ENCODE data around the gene GFI1.

The GFI1 gene

GRCh38 chr1:92488416-92488815, 1.7 kb upstream of the GFI1 start:
- DNase-seq (ENCODE audit: low read depth in 2 of 2), result no peak

GRCh38 chr1:92487078-92487605, 417 bp upstream of the GFI1 start:
- DNase-seq (ENCODE audit: low read depth in 2 of 2), result no peak

- DNase-seq (ENCODE audit: low read depth in 2 of 2), result peak; percentile 76 to 87
These were observed 1.1 kb downstream of the GFI1 start for GRCh38 chr1:92485381-92486250.

- peak; percentile 60 to 67 for DNase-seq (ENCODE audit: low read depth in 2 of 2)
These were observed 2.0 kb downstream of the GFI1 start for GRCh38 chr1:92484472-92485380.

- DNase-seq (ENCODE audit: low read depth in 2 of 2), result peak in 1 of 2 donors; percentile 55
These were observed 2.9 kb downstream of the GFI1 start for GRCh38 chr1:92483610-92484471.

GRCh38 chr1:92482665-92483609, 3.8 kb downstream of the GFI1 start:
- no peak for DNase-seq (ENCODE audit: low read depth in 2 of 2)

- no peak for DNase-seq (ENCODE audit: low read depth in 2 of 2)
These were observed 4.6 kb downstream of the GFI1 start for GRCh38 chr1:92481971-92482664.

GRCh38 chr1:92481599-92481925, 5.2 kb downstream of the GFI1 start:
- DNase-seq (ENCODE audit: low read depth in 2 of 2), result no peak

- DNase-seq (ENCODE audit: low read depth in 2 of 2), result no peak
These were observed 5.7 kb downstream of the GFI1 start for GRCh38 chr1:92480813-92481598.

- no peak for DNase-seq (ENCODE audit: low read depth in 2 of 2)
These were observed 6.4 kb downstream of the GFI1 start for GRCh38 chr1:92480200-92480812.

GRCh38 chr1:92479587-92479986, 7.1 kb downstream of the GFI1 start:
- no peak for DNase-seq (ENCODE audit: low read depth in 2 of 2)

- no peak for DNase-seq (ENCODE audit: low read depth in 2 of 2)
These were observed 8.3 kb downstream of the GFI1 start for GRCh38 chr1:92478393-92478792.

GRCh38 chr1:92476071-92476631, 10.6 kb downstream of the GFI1 start:
- peak in 1 of 2 donors; percentile 51 for DNase-seq (ENCODE audit: low read depth in 2 of 2)

GRCh38 chr1:92475029-92475428, 11.7 kb downstream of the GFI1 start:
- DNase-seq (ENCODE audit: low read depth in 2 of 2), result no peak

GRCh38 chr1:92473781-92474495, 12.8 kb downstream of the GFI1 start:
- DNase-seq (ENCODE audit: low read depth in 2 of 2), result no peak

- no peak for DNase-seq (ENCODE audit: low read depth in 2 of 2)
These were observed 16.5 kb downstream of the GFI1 start for GRCh38 chr1:92470216-92470615.

- no peak for DNase-seq (ENCODE audit: low read depth in 2 of 2)
These were observed 19.9 kb downstream of the GFI1 start for GRCh38 chr1:92466683-92467352.
